Spleen (tissue), 11 donors: ENCODE results near the gene FAF1. TPM values are rescaled to one million over a fixed set of nuclear protein-coding genes. Genes with fewer than 3 reads are reported as not detected.
A peak's percentile ranks its signal among the peaks of the same experiment; 100 is the strongest.
"Not testable (repeated sequence)": the region's sequence is repeated elsewhere in the genome, so short reads cannot be mapped to it uniquely, and the experiment has no call there.

Experiments
- DNase-seq: peaks from one replicate; pipeline ENCODE4 v3.0.0-alpha.2; 2020
- H3K27ac ChIP-seq, 8 donors: fragments of 200-600 bp; sonication (generic) in 7 of 8; 1 replicate in 4 of 8; 2 replicates in 4 of 8; pipeline versions ENCODE4 v1.5.0 to v1.8.0; 2016 to 2021; ENCODE audit warnings: inconsistent platforms in 4 of 8, mild to moderate bottlenecking in 4 of 8, moderate library complexity in 1 of 8
- H3K27me3 ChIP-seq, 7 donors: fragments of 200-600 bp; sonication (generic) in 6 of 7; replicated peaks in 1 of 7; 1 replicate in 4 of 7; 2 replicates in 3 of 7; pipeline versions ENCODE4 v1.5.0 to v1.8.0; 2016 to 2021; ENCODE audit warnings: inconsistent platforms in 3 of 7, mild to moderate bottlenecking in 1 of 7
- H3K36me3 ChIP-seq, 6 donors: fragments of 200-600 bp; sonication (generic) in 5 of 6; 1 replicate in 4 of 6; 2 replicates in 2 of 6; pipeline versions ENCODE4 v1.5.0 to v1.8.0; 2016 to 2021; ENCODE audit warnings: inconsistent platforms in 2 of 6
- H3K4me1 ChIP-seq, 6 donors: fragments of 200-600 bp; sonication (generic) in 5 of 6; 1 replicate in 3 of 6; 2 replicates in 3 of 6; pipeline versions ENCODE4 v1.5.0 to v1.8.0; 2016 to 2021; ENCODE audit warnings: inconsistent platforms in 3 of 6
- H3K4me3 ChIP-seq, 8 donors: fragments of 200-600 bp; sonication (generic) in 7 of 8; 1 replicate in 4 of 8; 2 replicates in 4 of 8; pipeline versions ENCODE4 v1.5.0 to v1.8.0; 2016 to 2021; ENCODE audit warnings: inconsistent platforms in 4 of 8, mild to moderate bottlenecking in 4 of 8, moderate library complexity in 2 of 8
- H3K9me3 ChIP-seq, 8 donors: fragments of 200-600 bp; sonication (generic) in 7 of 8; 1 replicate in 4 of 8; 2 replicates in 4 of 8; pipeline versions ENCODE4 v1.5.0 to v1.8.0; 2016 to 2021; ENCODE audit warnings: inconsistent platforms in 4 of 8
- CTCF ChIP-seq, 11 experiments: fragments of 200-600 bp in 7 of 11; fragments of 450-650 bp in 4 of 11; sonication (generic) in 4 of 11; IDR thresholded peaks in 8 of 11; conservative IDR thresholded peaks in 3 of 11; 1 replicate in 7 of 11; 2 replicates in 4 of 11; pipeline versions ENCODE4 v1.4.0 to v1.8.0; 2016 to 2021; ENCODE audit warnings: antibody characterized with exemption in 11 of 11, inconsistent platforms in 4 of 11, mild to moderate bottlenecking in 1 of 11
- POLR2A ChIP-seq, 3 donors: fragments of 450-650 bp; IDR thresholded peaks; one replicate each; pipeline ENCODE4 v1.5.1; 2017; ENCODE audit warnings: antibody characterized with exemption in 3 of 3, mild to moderate bottlenecking in 1 of 3
- POLR2AphosphoS5 ChIP-seq, 3 donors: sonication (generic); formaldehyde crosslinking; IDR thresholded peaks; one replicate each; pipeline ENCODE4 v1.5.1; 2017; ENCODE audit warnings: antibody characterized with exemption in 3 of 3
- WGBS, 5 donors: extraction: QIAGEN DNeasy Blood & Tissue Kit in 3 of 5; methylation state at CpG; one replicate each; pipeline versions ENCODE4 v1.1.5 to v1.1.7; 2013 to 2018; 5-methylcytosine and 5-hydroxymethylcytosine counted together
- intact Hi-C: fragments of 100-400 bp; cut with DNase I; formaldehyde crosslinking; loops from one replicate; pipeline ENCODE4 v1.15.0; 2023; ENCODE audit warnings: low total_unique reads
- polyA plus RNA-seq, 3 donors: library from polyadenylated mRNA; stranded (reverse); fragments of 200-250 nt; gene quantifications; one replicate each; pipeline ENCODE4 v1.2.1, GENCODE V29; 2013
- total RNA-seq, 7 donors: library from RNA; depleted of rRNA in 3 of 7; stranded (reverse); fragments of >200 nt in 3 of 7; fragmentation: NEBNext Ultra II Directional in 4 of 7; extraction: Animal tissue kit (Norgen Biotek cat#: 25700) in 4 of 7; gene quantifications; one replicate each; pipeline versions ENCODE4 v1.1.0 to v1.2.1, GENCODE V29; 2016 to 2021
- donor health status: healthy with polysubstance abuse.
- donor health status: DM: no; HTN: no; CAD: no; lungs with moderate emphysema.
- donor health status: DM: no; HTN: no; CAD: no.
- donor health status: Bipolar disorder and iron deficiency.
- donor health status: healthy.
- donor health status: DM: no; HTN: no; CAD: no.
- donor health status: DM: yes; HTN: yes; CAD: no.

The FAF1 gene
- total and polyA plus RNA-seq, 10 donors, result 16.7 to 58.7 (median 40.0) TPM

GRCh38 chr1:50917138-50918137, 42.6 kb downstream of the FAF1 start:
- WGBS, 5 donors, result 63 to 70% (median 69%) methylated on average over 4 of the region's 4 CpGs
- no peak for DNase-seq

GRCh38 chr1:50915621-50916020, 44.4 kb downstream of the FAF1 start:
- WGBS, 5 donors, result 83 to 95% (median 89%) methylated on average over 2 of the region's 2 CpGs

More at GRCh38 chr1:50917138-50918137, 42.6 kb downstream of the FAF1 start:
- Histone ChIP-seq H3K9me3 (peaks cover 0 to 17% (median 4%) of the 10 kb centered on the region in 8 donors), H3K27me3 (no peaks in the 10 kb centered on the region), H3K4me3 (no peak overlapping the region), H3K27ac (peak overlapping the region in 1 of 8 donors; percentile 37), H3K36me3 (no peaks in the 10 kb centered on the region), H3K4me1 (peaks cover 0 to 27% (median 9%) of the 10 kb centered on the region in 6 donors)
- no peak for TF ChIP-seq CTCF (IDR thresholded peaks at IDR 0.05 in 8 of 11, conservative IDR thresholded peaks at IDR 0.05 in 3 of 11)
- TF ChIP-seq POLR2AphosphoS5 (IDR thresholded peaks at IDR 0.05), result no peak
- no peak for TF ChIP-seq POLR2A (IDR thresholded peaks at IDR 0.05)
- intact Hi-C loops, result no loop called here

GRCh38 chr1:50913954-50914353, 46.1 kb downstream of the FAF1 start:
- TF ChIP-seq POLR2AphosphoS5 (IDR thresholded peaks at IDR 0.05) (no peak), CTCF (IDR thresholded peaks at IDR 0.05 in 8 of 11, conservative IDR thresholded peaks at IDR 0.05 in 3 of 11) (no peak), POLR2A (IDR thresholded peaks at IDR 0.05) (no peak)
- no peak overlapping the region for H3K4me3 ChIP-seq
- peaks cover 0 to 9% (median 0%) of the 10 kb centered on the region in 6 donors for H3K36me3 ChIP-seq
- H3K4me1 ChIP-seq, result peaks cover 0 to 27% (median 9%) of the 10 kb centered on the region in 6 donors
- WGBS, 5 donors, result 95 to 98% (median 96%) methylated on average over 1 of the region's 1 CpG
- intact Hi-C loops, result no loop called here
- H3K27me3 ChIP-seq, result no peaks in the 10 kb centered on the region
- H3K27ac ChIP-seq, result no peak overlapping the region
- H3K9me3 ChIP-seq, result no peaks in the 10 kb centered on the region
- DNase-seq, result no peak

More at GRCh38 chr1:50915621-50916020, 44.4 kb downstream of the FAF1 start:
- H3K36me3 ChIP-seq, result peaks cover 0 to 1% (median 0%) of the 10 kb centered on the region in 6 donors
- peaks cover 0 to 7% (median 3%) of the 10 kb centered on the region in 8 donors for H3K9me3 ChIP-seq
- no peaks in the 10 kb centered on the region for H3K27me3 ChIP-seq
- no peak overlapping the region for H3K4me3 ChIP-seq
- intact Hi-C loops, result no loop called here
- H3K4me1 ChIP-seq, result peaks cover 0 to 27% (median 9%) of the 10 kb centered on the region in 6 donors
- DNase-seq, result no peak
- H3K27ac ChIP-seq, result no peak overlapping the region
- TF ChIP-seq POLR2A (IDR thresholded peaks at IDR 0.05), result no peak
- TF ChIP-seq CTCF (IDR thresholded peaks at IDR 0.05 in 8 of 11, conservative IDR thresholded peaks at IDR 0.05 in 3 of 11), result no peak
- no peak for TF ChIP-seq POLR2AphosphoS5 (IDR thresholded peaks at IDR 0.05)

- WGBS, 5 donors, result 84 to 99% (median 94%) methylated on average over 5 to 12 of the region's 12 CpGs
- H3K4me3 ChIP-seq, result not testable (repeated sequence)
Observed at GRCh38 chr1:50910356-50910755, 49.7 kb downstream of the FAF1 start.

GRCh38 chr1:50907610-50908009, 52.5 kb downstream of the FAF1 start:
- H3K4me3 ChIP-seq, H3K27ac ChIP-seq, H3K36me3 ChIP-seq, DNase-seq, H3K27me3 ChIP-seq, H3K4me1 ChIP-seq, intact Hi-C loops: not testable (repeated sequence)
- H3K9me3 ChIP-seq, result peaks cover 0 to 13% (median 4%) of the 10 kb centered on the region in 8 donors

More at GRCh38 chr1:50910356-50910755, 49.7 kb downstream of the FAF1 start:
- H3K4me1 ChIP-seq, intact Hi-C loops, H3K36me3 ChIP-seq, H3K27me3 ChIP-seq, H3K27ac ChIP-seq, DNase-seq: not testable (repeated sequence)
- peaks cover 0 to 13% (median 4%) of the 10 kb centered on the region in 8 donors for H3K9me3 ChIP-seq

GRCh38 chr1:50906050-50906449, 54.0 kb downstream of the FAF1 start:
- H3K36me3 ChIP-seq, H3K4me3 ChIP-seq, H3K27me3 ChIP-seq, DNase-seq, H3K27ac ChIP-seq, intact Hi-C loops, H3K4me1 ChIP-seq: not testable (repeated sequence)
- peaks cover 0 to 13% (median 4%) of the 10 kb centered on the region in 8 donors for H3K9me3 ChIP-seq
- WGBS, 5 donors, result 96 to 100% (median 100%) methylated on average over 1 of the region's 1 CpG
